Liver (tissue), 3 donors: ENCODE data around the gene BMPER.

ENCODE experiments used
- GABPA ChIP-seq, 2 donors: IDR thresholded peaks in 1 of 2; conservative IDR thresholded peaks in 1 of 2; 2 replicates each; pipeline ENCODE4 v1.6.1; 2016; ENCODE audit warnings: antibody characterized with exemption in 2 of 2, mild to moderate bottlenecking in 1 of 2, moderate library complexity in 1 of 2
- JUND ChIP-seq, 2 donors: IDR thresholded peaks; 2 replicates each; pipeline ENCODE4 v1.6.1; 2016; ENCODE audit warnings: antibody characterized with exemption in 2 of 2
- MAX ChIP-seq: IDR thresholded peaks from 2 replicates; pipeline ENCODE4 v1.6.1; 2016; ENCODE audit warnings: antibody characterized with exemption
- RAD21 ChIP-seq, 2 donors: IDR thresholded peaks; 2 replicates each; pipeline ENCODE4 v1.6.1; 2016; ENCODE audit warnings: antibody characterized with exemption in 2 of 2, mild to moderate bottlenecking in 2 of 2
- SP1 ChIP-seq: IDR thresholded peaks from 2 replicates; pipeline ENCODE4 v1.6.1; 2018; ENCODE audit warnings: antibody characterized with exemption, mild to moderate bottlenecking
- YY1 ChIP-seq: IDR thresholded peaks from 2 replicates; pipeline ENCODE4 v1.6.1; 2016; ENCODE audit warnings: antibody characterized with exemption, mild to moderate bottlenecking
- ZBTB33 ChIP-seq: IDR thresholded peaks from 2 replicates; pipeline ENCODE4 v1.6.1; 2016; ENCODE audit warnings: antibody characterized with exemption
- TF ChIP-seq, protein P1 (sequence below): fragments of 150-350 bp; IDR thresholded peaks from 2 replicates; pipeline ENCODE4 v1.5.1; 2017; ENCODE audit warnings: improper control_type of control experiment, low read depth, low read length; ENCODE audit not compliant: missing input control
- TF ChIP-seq, protein P2 (sequence below): IDR thresholded peaks from 2 replicates; pipeline ENCODE4 v1.6.1; 2016; ENCODE audit warnings: antibody characterized with exemption, mild to moderate bottlenecking
- TF ChIP-seq, protein P3 (sequence below): IDR thresholded peaks from 2 replicates; pipeline ENCODE4 v1.6.1; 2016; ENCODE audit warnings: antibody characterized with exemption
- donor health status: healthy.
- donor health status: healthy.

DNA sequence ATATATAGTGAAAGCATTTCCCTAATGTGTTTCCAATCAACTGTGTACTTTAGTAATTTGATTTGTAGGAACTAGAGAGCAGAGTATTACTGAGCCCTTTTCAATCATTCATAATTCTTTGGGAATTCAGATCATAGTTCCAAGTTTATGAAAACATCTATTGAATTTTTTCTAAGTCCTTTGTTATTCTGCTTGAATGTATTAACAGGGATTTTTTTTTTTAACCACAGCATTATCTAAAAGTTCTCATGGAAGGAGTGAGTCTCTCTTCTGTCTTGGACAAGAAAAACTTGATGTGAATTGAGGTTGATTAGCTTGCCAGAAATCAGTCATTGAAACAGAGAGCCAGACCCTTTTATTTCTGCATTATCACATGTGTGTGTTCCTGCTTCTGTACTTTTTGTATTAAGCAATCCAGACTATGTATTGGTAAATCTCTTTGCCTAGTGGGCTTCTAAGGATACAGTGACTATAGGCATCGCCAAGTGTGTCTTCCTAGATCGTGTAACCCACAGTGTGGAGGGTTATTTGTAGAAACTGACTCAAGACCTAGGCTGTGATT is 59.9 kb downstream of the BMPER start:
- TF ChIP-seq, protein P1, sequence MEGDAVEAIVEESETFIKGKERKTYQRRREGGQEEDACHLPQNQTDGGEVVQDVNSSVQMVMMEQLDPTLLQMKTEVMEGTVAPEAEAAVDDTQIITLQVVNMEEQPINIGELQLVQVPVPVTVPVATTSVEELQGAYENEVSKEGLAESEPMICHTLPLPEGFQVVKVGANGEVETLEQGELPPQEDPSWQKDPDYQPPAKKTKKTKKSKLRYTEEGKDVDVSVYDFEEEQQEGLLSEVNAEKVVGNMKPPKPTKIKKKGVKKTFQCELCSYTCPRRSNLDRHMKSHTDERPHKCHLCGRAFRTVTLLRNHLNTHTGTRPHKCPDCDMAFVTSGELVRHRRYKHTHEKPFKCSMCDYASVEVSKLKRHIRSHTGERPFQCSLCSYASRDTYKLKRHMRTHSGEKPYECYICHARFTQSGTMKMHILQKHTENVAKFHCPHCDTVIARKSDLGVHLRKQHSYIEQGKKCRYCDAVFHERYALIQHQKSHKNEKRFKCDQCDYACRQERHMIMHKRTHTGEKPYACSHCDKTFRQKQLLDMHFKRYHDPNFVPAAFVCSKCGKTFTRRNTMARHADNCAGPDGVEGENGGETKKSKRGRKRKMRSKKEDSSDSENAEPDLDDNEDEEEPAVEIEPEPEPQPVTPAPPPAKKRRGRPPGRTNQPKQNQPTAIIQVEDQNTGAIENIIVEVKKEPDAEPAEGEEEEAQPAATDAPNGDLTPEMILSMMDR: no peak
- TF ChIP-seq RAD21 (IDR thresholded peaks at IDR 0.05) (no peak), SP1 (no peak), MAX (no peak), JUND (IDR thresholded peaks at IDR 0.05) (no peak), YY1 (no peak), ZBTB33 (no peak), GABPA (IDR thresholded peaks at IDR 0.05 in 1 of 2, conservative IDR thresholded peaks at IDR 0.05 in 1 of 2) (no peak)
- TF ChIP-seq, protein P2, sequence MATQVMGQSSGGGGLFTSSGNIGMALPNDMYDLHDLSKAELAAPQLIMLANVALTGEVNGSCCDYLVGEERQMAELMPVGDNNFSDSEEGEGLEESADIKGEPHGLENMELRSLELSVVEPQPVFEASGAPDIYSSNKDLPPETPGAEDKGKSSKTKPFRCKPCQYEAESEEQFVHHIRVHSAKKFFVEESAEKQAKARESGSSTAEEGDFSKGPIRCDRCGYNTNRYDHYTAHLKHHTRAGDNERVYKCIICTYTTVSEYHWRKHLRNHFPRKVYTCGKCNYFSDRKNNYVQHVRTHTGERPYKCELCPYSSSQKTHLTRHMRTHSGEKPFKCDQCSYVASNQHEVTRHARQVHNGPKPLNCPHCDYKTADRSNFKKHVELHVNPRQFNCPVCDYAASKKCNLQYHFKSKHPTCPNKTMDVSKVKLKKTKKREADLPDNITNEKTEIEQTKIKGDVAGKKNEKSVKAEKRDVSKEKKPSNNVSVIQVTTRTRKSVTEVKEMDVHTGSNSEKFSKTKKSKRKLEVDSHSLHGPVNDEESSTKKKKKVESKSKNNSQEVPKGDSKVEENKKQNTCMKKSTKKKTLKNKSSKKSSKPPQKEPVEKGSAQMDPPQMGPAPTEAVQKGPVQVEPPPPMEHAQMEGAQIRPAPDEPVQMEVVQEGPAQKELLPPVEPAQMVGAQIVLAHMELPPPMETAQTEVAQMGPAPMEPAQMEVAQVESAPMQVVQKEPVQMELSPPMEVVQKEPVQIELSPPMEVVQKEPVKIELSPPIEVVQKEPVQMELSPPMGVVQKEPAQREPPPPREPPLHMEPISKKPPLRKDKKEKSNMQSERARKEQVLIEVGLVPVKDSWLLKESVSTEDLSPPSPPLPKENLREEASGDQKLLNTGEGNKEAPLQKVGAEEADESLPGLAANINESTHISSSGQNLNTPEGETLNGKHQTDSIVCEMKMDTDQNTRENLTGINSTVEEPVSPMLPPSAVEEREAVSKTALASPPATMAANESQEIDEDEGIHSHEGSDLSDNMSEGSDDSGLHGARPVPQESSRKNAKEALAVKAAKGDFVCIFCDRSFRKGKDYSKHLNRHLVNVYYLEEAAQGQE: no peak
- TF ChIP-seq, protein P3, sequence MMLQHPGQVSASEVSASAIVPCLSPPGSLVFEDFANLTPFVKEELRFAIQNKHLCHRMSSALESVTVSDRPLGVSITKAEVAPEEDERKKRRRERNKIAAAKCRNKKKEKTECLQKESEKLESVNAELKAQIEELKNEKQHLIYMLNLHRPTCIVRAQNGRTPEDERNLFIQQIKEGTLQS: no peak
